HG03521 (cell line): ENCODE results near the gene IGLON5.

ENCODE experiments used
- ATAC-seq: cut with Tn5 transposase; IDR thresholded peaks from one replicate; pipeline ENCODE4 v1.9.1; 2021; ENCODE audit warnings: mild to moderate bottlenecking, moderate library complexity; ENCODE audit not compliant: unreplicated experiment

IGLON5 gene

GRCh38 chr19:51337861-51338562 lies 26.6 kb downstream of the IGLON5 start:
- no peak for ATAC-seq

GRCh38 chr19:51338563-51339312 lies 27.3 kb downstream of the IGLON5 start:
- peak; percentile 38 for ATAC-seq

- no peak for ATAC-seq
Observed at GRCh38 chr19:51339313-51339686, 27.9 kb downstream of the IGLON5 start.

- peak; percentile 53 for ATAC-seq
Observed at GRCh38 chr19:51339687-51340656, 28.5 kb downstream of the IGLON5 start.

GRCh38 chr19:51341066-51341465 lies 29.6 kb downstream of the IGLON5 start:
- ATAC-seq, result no peak

GRCh38 chr19:51341976-51342580 lies 30.6 kb downstream of the IGLON5 start, which contains the start of gene VSIG10L:
Gene VSIG10L, minus strand, starts transcription at chr19:51342139. Its CDS starts 15 bp downstream, at chr19:51342124.
- ATAC-seq, result no peak

- no peak for ATAC-seq
Observed at GRCh38 chr19:51342631-51343569, 31.5 kb downstream of the IGLON5 start.

- no peak for ATAC-seq
Observed at GRCh38 chr19:51345076-51345620, 33.7 kb downstream of the IGLON5 start.

- ATAC-seq, result no peak
Observed at GRCh38 chr19:51346742-51347141, 35.3 kb downstream of the IGLON5 start.

GRCh38 chr19:51347209-51347928 lies 35.9 kb downstream of the IGLON5 start:
- no peak for ATAC-seq

- no peak for ATAC-seq
Observed at GRCh38 chr19:51351266-51351990, 40.0 kb downstream of the IGLON5 start.

- no peak for ATAC-seq
Observed at GRCh38 chr19:51352783-51353360, 41.4 kb downstream of the IGLON5 start.

GRCh38 chr19:51354103-51354741 lies 42.8 kb downstream of the IGLON5 start:
- ATAC-seq, result no peak

- ATAC-seq, result no peak
Observed at GRCh38 chr19:51354742-51355148, 43.3 kb downstream of the IGLON5 start.

GRCh38 chr19:51356159-51356801 lies 44.8 kb downstream of the IGLON5 start:
- no peak for ATAC-seq

GRCh38 chr19:51357952-51358351 lies 46.5 kb downstream of the IGLON5 start:
- no peak for ATAC-seq

- no peak for ATAC-seq
Observed at GRCh38 chr19:51359294-51359693, 47.9 kb downstream of the IGLON5 start.
